Ovary (tissue), 9 donors: Measurements from ENCODE around the gene CCDC188. TPM values are rescaled to one million over a fixed set of nuclear protein-coding genes. Genes with fewer than 3 reads are reported as not detected.

ENCODE experiments used
- DNase-seq, 5 donors: peaks; one replicate each; pipeline ENCODE4 v3.0.0-alpha.2; 2019 to 2020
- H3K27ac ChIP-seq, 2 donors: fragments of 200-600 bp; one replicate each; pipeline versions ENCODE4 v1.5.1 to v1.8.0; 2019 to 2022
- H3K27me3 ChIP-seq: fragments of 200-600 bp; one replicate; pipeline ENCODE4 v1.8.0; 2022
- H3K36me3 ChIP-seq: fragments of 200-600 bp; sonication (generic); one replicate; pipeline ENCODE4 v1.5.1; 2019
- H3K4me1 ChIP-seq: one replicate; pipeline ENCODE4 v1.8.1; 2013; ENCODE audit warnings: mild to moderate bottlenecking, moderate library complexity; ENCODE audit not compliant: insufficient read depth
- H3K4me3 ChIP-seq: fragments of 200-600 bp; sonication (generic); one replicate; pipeline ENCODE4 v1.5.1; 2017
- H3K9me3 ChIP-seq, 2 donors: fragments of 200-600 bp in 1 of 2; sonication (generic) in 1 of 2; one replicate each; pipeline versions ENCODE4 v1.5.1 to v1.8.1; 2013 to 2019; ENCODE audit warnings: mild to moderate bottlenecking in 1 of 2, moderate library complexity in 1 of 2
- EP300 ChIP-seq: sonication (generic); formaldehyde crosslinking; IDR thresholded peaks from one replicate; pipeline ENCODE4 v1.6.1; 2017; ENCODE audit warnings: antibody characterized with exemption
- POLR2A ChIP-seq: fragments of 450-650 bp; IDR thresholded peaks from one replicate; pipeline ENCODE4 v1.6.1; 2017; ENCODE audit warnings: antibody characterized with exemption, mild to moderate bottlenecking, moderate library complexity
- WGBS, 3 donors: extraction: QIAGEN DNeasy Blood & Tissue Kit in 1 of 3; methylation state at CpG; one replicate each; pipeline versions ENCODE4 v1.1.5 to v1.1.7; 2013 to 2017; 5-methylcytosine and 5-hydroxymethylcytosine counted together
- intact Hi-C, 4 donors: fragments of 100-400 bp; cut with DNase I; formaldehyde crosslinking; loops; one replicate each; pipeline versions ENCODE4 v1.11.0 to v1.15.1; 2022 to 2023
- polyA plus RNA-seq, 2 donors: library from polyadenylated mRNA; stranded (reverse); fragments of 200-250 nt in 1 of 2; fragments of 350-450 nt in 1 of 2; fragmentation: Illumina TruSeq in 1 of 2; extraction: RNeasy Lipid Tissue Mini Kit (QIAGEN cat#74804) in 1 of 2; gene quantifications; one replicate each; pipeline ENCODE4 v1.2.3, GENCODE V29; 2013 to 2014
- total RNA-seq, 7 donors: library from RNA; depleted of rRNA in 2 of 7; stranded (reverse); fragments of >200 nt in 2 of 7; fragmentation: NEBNext Ultra II Directional in 3 of 7; extraction: Animal tissue kit (Norgen Biotek cat#: 25700) in 3 of 7; gene quantifications; one replicate each; pipeline versions ENCODE4 v1.1.0 to v1.2.4, GENCODE V29; 2016 to 2023
- TF ChIP-seq, protein P1 (sequence below), 3 donors: fragments of 450-650 bp in 2 of 3; fragments of 200-600 bp in 1 of 3; IDR thresholded peaks; one replicate each; pipeline versions ENCODE4 v1.5.1 to v1.8.0; 2016 to 2022; ENCODE audit warnings: antibody characterized with exemption in 3 of 3, mild to moderate bottlenecking in 1 of 3
- donor health status: DM: no; HTN: no; CAD: no; lungs with moderate emphysema.
- donor health status: DM: no; HTN: no; CAD: no.
- donor health status: Bipolar disorder and iron deficiency.
- donor health status: DM: yes; HTN: yes; CAD: no.
- donor health status: DM: no; HTN: no; CAD: no.
- donor health status: DM: yes; HTN: yes; CAD: no.

Gene CCDC188
- total and polyA plus RNA-seq, 9 donors: 0.27 to 1.1 (median 0.42) TPM; not detected in 1

GRCh38 chr22:20130319-20130718 lies 20.5 kb downstream of the CCDC188 start:
- Histone ChIP-seq H3K9me3 (no peaks in the 10 kb centered on the region), H3K4me3 (no peak overlapping the region), H3K36me3 (no peaks in the 10 kb centered on the region), H3K27me3 (no peaks in the 10 kb centered on the region), H3K4me1 (peaks cover 6% of the 10 kb centered on the region), H3K27ac (peak overlapping the region in 1 of 2 donors; percentile 94)
- TF ChIP-seq, protein P1, sequence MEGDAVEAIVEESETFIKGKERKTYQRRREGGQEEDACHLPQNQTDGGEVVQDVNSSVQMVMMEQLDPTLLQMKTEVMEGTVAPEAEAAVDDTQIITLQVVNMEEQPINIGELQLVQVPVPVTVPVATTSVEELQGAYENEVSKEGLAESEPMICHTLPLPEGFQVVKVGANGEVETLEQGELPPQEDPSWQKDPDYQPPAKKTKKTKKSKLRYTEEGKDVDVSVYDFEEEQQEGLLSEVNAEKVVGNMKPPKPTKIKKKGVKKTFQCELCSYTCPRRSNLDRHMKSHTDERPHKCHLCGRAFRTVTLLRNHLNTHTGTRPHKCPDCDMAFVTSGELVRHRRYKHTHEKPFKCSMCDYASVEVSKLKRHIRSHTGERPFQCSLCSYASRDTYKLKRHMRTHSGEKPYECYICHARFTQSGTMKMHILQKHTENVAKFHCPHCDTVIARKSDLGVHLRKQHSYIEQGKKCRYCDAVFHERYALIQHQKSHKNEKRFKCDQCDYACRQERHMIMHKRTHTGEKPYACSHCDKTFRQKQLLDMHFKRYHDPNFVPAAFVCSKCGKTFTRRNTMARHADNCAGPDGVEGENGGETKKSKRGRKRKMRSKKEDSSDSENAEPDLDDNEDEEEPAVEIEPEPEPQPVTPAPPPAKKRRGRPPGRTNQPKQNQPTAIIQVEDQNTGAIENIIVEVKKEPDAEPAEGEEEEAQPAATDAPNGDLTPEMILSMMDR (IDR thresholded peaks at IDR 0.05): no peak
- WGBS, 3 donors: 67 to 77% (median 75%) methylated on average over 3 of the region's 3 CpGs
- no peak for DNase-seq
- intact Hi-C loops: loop anchor here in 1 of 4 donors (10.0 kb wide), 1 partner anchor 64 kb away; no protein-coding TSS in a partner anchor

DNA sequence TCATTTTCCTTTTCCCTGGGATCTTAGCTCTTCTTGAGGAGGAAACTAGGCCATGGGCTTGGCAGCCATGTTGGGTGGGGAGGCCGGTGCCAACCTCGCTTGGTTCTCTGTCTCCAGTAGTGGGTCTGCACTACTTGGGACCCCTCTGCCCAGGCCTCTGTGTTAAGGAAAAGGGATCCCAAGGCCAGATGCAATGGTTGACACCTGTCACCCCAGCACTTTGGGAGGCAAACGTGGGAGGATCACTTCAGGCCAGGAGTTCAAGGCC lies 21.2 kb downstream of the CCDC188 start:
- intact Hi-C loops: loop anchor here in 2 of 4 donors (10.0 kb wide), 2 partner anchors 65 to 155 kb away; no protein-coding TSS in a partner anchor
- H3K9me3 ChIP-seq: no peaks in the 10 kb centered on the region

GRCh38 chr22:20128902-20129746 lies 21.7 kb downstream of the CCDC188 start:
- peaks cover 6% of the 10 kb centered on the region for H3K4me1 ChIP-seq
- WGBS, 3 donors: 29 to 34% (median 29%) methylated on average over 16 to 18 of the region's 18 CpGs
- no peaks in the 10 kb centered on the region for H3K36me3 ChIP-seq
- no peaks in the 10 kb centered on the region for H3K9me3 ChIP-seq
- intact Hi-C loops: loop anchor here in 1 of 4 donors (10.0 kb wide), 1 partner anchor 154 kb away; no protein-coding TSS in a partner anchor
- TF ChIP-seq POLR2A (no peak), EP300 (no peak)
- TF ChIP-seq, protein P1 (IDR thresholded peaks at IDR 0.05): no peak
- H3K27me3 ChIP-seq: no peaks in the 10 kb centered on the region
- no peak overlapping the region for H3K4me3 ChIP-seq
- no peak overlapping the region for H3K27ac ChIP-seq
- DNase-seq: no peak

More for the DNA sequence above, 21.2 kb downstream of the CCDC188 start:
- Histone ChIP-seq H3K27ac (no peak overlapping the region), H3K4me1 (peaks cover 6% of the 10 kb centered on the region), H3K4me3 (no peak overlapping the region), H3K36me3 (no peaks in the 10 kb centered on the region), H3K27me3 (no peaks in the 10 kb centered on the region)
- 57 to 74% (median 59%) methylated on average over 3 of the region's 3 CpGs for WGBS, 3 donors
- DNase-seq: no peak
- TF ChIP-seq EP300 (no peak), POLR2A (no peak)
- TF ChIP-seq, protein P1 (IDR thresholded peaks at IDR 0.05): no peak

DNA sequence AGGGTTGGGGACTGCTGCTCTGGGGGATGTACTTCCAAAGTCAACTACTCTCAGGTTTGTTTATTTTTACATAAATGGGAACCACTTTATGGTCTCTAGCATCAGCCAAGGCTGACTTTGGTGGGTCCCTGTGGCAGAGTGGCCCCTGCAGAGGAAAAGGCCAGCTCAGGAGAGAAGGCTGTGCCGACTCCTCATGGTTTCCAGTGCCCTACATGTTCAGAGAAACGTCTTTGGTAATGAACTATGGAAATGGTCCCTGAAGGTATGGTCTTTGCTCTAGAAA lies 22.3 kb downstream of the CCDC188 start:
- H3K9me3 ChIP-seq: no peaks in the 10 kb centered on the region
- H3K27me3 ChIP-seq: no peaks in the 10 kb centered on the region
- WGBS, 3 donors: 40 to 53% (median 49%) methylated on average over 2 of the region's 2 CpGs
- no peak for DNase-seq
- H3K27ac ChIP-seq: no peak overlapping the region
- TF ChIP-seq, protein P1 (IDR thresholded peaks at IDR 0.05): no peak
- TF ChIP-seq POLR2A: no peak
- no peak for TF ChIP-seq EP300
- intact Hi-C loops: loop anchor here in 1 of 4 donors (10.0 kb wide), 1 partner anchor 154 kb away; no protein-coding TSS in a partner anchor
- H3K4me1 ChIP-seq: peaks cover 6% of the 10 kb centered on the region
- H3K36me3 ChIP-seq: no peaks in the 10 kb centered on the region
- no peak overlapping the region for H3K4me3 ChIP-seq
